Endothelial cell of umbilical vein (primary cell): ENCODE measurements around the gene ARL13A. TPM values are rescaled to one million over a fixed set of nuclear protein-coding genes. Genes with fewer than 3 reads are reported as not detected.

Source experiments
- BruUV-seq: library from RNA; stranded (reverse); fragments of 400-500 nt; replicated peaks from 2 replicates; lab custom pipeline; 2021; lab: Mats Ljungman, UMichigan
- CTCF ChIA-PET: fragments of 300-600, 350-600 bp; sonication (Branson Sonifier 250); formaldehyde crosslinking; loops from one replicate; lab custom pipeline; 2021; ENCODE audit warnings: antibody characterized with exemption, inconsistent platforms; lab: Charles Lee
- POLR2A ChIA-PET: fragments of 300-600, 350-600 bp; sonication (Branson Sonifier 250); formaldehyde crosslinking; loops from one replicate; lab custom pipeline; 2021; ENCODE audit warnings: antibody characterized with exemption, inconsistent platforms; lab: Charles Lee
- DNase-seq: peaks from one replicate; pipeline ENCODE4 v3.0.0-alpha.2; 2011; ENCODE audit warnings: low read depth, low spot score
- FAIRE-seq: peaks from 2 replicates; lab custom pipeline; 2011; peaks lifted over from hg19 to GRCh38; lab: Jason Lieb, UNC
- H2AFZ ChIP-seq: 2 replicates; pipeline ENCODE4 v1.6.0; 2012; ENCODE audit warnings: low read depth, low read length, control low read depth, inconsistent platforms
- H3K27ac ChIP-seq: 2 replicates; pipeline ENCODE4 v1.5.1; 2011; ENCODE audit warnings: low read depth, mild to moderate bottlenecking, control low read depth, low read length, moderate library complexity; ENCODE audit not compliant: insufficient read depth
- H3K27me3 ChIP-seq, 2 experiments: 2 replicates each; pipeline versions ENCODE4 v1.6.0 to v1.6.1; 2011; ENCODE audit warnings: low read length in 2 of 2, mixed read lengths in 1 of 2; ENCODE audit not compliant: control insufficient read depth in 2 of 2, insufficient read depth in 2 of 2
- H3K36me3 ChIP-seq, 2 experiments: 2 replicates in 1 of 2; 3 replicates in 1 of 2; pipeline ENCODE4 v1.5.1; 2011; ENCODE audit warnings: low read length in 2 of 2, mild to moderate bottlenecking in 1 of 2, moderate library complexity in 1 of 2; ENCODE audit not compliant: control insufficient read depth in 2 of 2, insufficient read depth in 2 of 2; ENCODE audit errors: extremely low read depth in 1 of 2
- H3K4me1 ChIP-seq: 3 replicates; pipeline ENCODE4 v1.5.1; 2011; ENCODE audit warnings: mild to moderate bottlenecking, low read length; ENCODE audit not compliant: control insufficient read depth, insufficient read depth; ENCODE audit errors: extremely low read depth
- H3K4me2 ChIP-seq: 2 replicates; pipeline ENCODE4 v1.6.1; 2011; ENCODE audit warnings: low read length, control low read depth, mixed read lengths; ENCODE audit not compliant: insufficient read depth
- H3K4me3 ChIP-seq, 3 experiments: fragments of 200-600 bp in 1 of 3; sonication (generic), shearing (Covaris generic) in 1 of 3; replicated peaks in 1 of 3; 2 replicates each; pipeline ENCODE4 v1.5.1; 2011 to 2016; ENCODE audit warnings: control low read depth in 3 of 3, low read length in 3 of 3, mild to moderate bottlenecking in 2 of 3, inconsistent platforms in 1 of 3, low read depth in 1 of 3, moderate library complexity in 1 of 3; ENCODE audit not compliant: insufficient read depth in 1 of 3
- H3K79me2 ChIP-seq: 2 replicates; pipeline ENCODE4 v1.6.0; 2012; ENCODE audit warnings: low read length, inconsistent platforms; ENCODE audit not compliant: control insufficient read depth, insufficient read depth
- H3K9ac ChIP-seq: replicated peaks from 2 replicates; pipeline ENCODE3; 2011; ENCODE audit warnings: low read length, control low read depth; ENCODE audit not compliant: insufficient read depth; ENCODE audit errors: extremely low read depth
- H3K9me1 ChIP-seq: replicated peaks from 3 replicates; pipeline ENCODE4 v1.6.0; 2011; ENCODE audit warnings: mild to moderate bottlenecking, low read length; ENCODE audit not compliant: control insufficient read depth, insufficient read depth; ENCODE audit errors: extremely low read depth
- H3K9me3 ChIP-seq: replicated peaks from 2 replicates; pipeline ENCODE4 v1.5.1; 2012; ENCODE audit warnings: low read length, inconsistent platforms; ENCODE audit not compliant: control insufficient read depth, insufficient read depth
- H4K20me1 ChIP-seq: replicated peaks from 2 replicates; pipeline ENCODE3; 2011; ENCODE audit warnings: mild to moderate bottlenecking, low read length; ENCODE audit not compliant: control insufficient read depth, insufficient read depth; ENCODE audit errors: extremely low read depth
- CTCF ChIP-seq, 2 donors: IDR thresholded peaks; 1 replicate in 1 of 2; 2 replicates in 1 of 2; pipeline ENCODE4 v1.5.1; 2011; ENCODE audit warnings: low read length in 2 of 2, mild to moderate bottlenecking in 2 of 2, moderate library complexity in 2 of 2, control low read depth in 1 of 2, inconsistent platforms in 1 of 2, low read depth in 1 of 2; ENCODE audit not compliant: insufficient read depth in 1 of 2; ENCODE audit errors: extremely low read depth in 1 of 2
- EZH2 ChIP-seq: IDR thresholded peaks from 2 replicates; pipeline ENCODE4 v1.6.1; 2012; ENCODE audit warnings: borderline replicate concordance, low read depth, mild to moderate bottlenecking, moderate library complexity, low read length, inconsistent platforms; ENCODE audit not compliant: severe bottlenecking
- FOS ChIP-seq: IDR thresholded peaks from 2 replicates; pipeline ENCODE4 v1.6.1; 2011; ENCODE audit warnings: mild to moderate bottlenecking, low read length, moderate library complexity, borderline replicate concordance; ENCODE audit not compliant: insufficient read depth
- GATA2 ChIP-seq: IDR thresholded peaks from 2 replicates; pipeline ENCODE4 v1.7.0; 2011; ENCODE audit warnings: low read depth, mild to moderate bottlenecking, moderate library complexity, mixed read lengths, low read length; ENCODE audit not compliant: insufficient read length, insufficient read depth
- MYC ChIP-seq: IDR thresholded peaks from one replicate; pipeline ENCODE4 v1.6.1; 2011; ENCODE audit warnings: mild to moderate bottlenecking, low read depth, low read length
- POLR2A ChIP-seq: IDR thresholded peaks from 2 replicates; pipeline ENCODE4 v1.6.1; 2012; ENCODE audit warnings: low read depth, mild to moderate bottlenecking, control low read depth, low read length
- POLR2AphosphoS5 ChIP-seq: IDR thresholded peaks from 2 replicates; pipeline ENCODE4 v1.6.1; 2012; ENCODE audit warnings: low read depth, mild to moderate bottlenecking, control low read depth, low read length, moderate library complexity; ENCODE audit not compliant: insufficient read depth
- dilution Hi-C: fragments of 300-500 bp; cut with MboI; formaldehyde crosslinking; loops from one replicate; pipeline ENCODE4 v1.15.0; 2019; ENCODE audit warnings: low sequenced_read_pairs; ENCODE audit not compliant: extremely low pct_ligation_motif_present
- intact Hi-C: fragments of 100-400 bp; cut with micrococcal nuclease; formaldehyde crosslinking; loops from one replicate; pipeline ENCODE4 v1.10.0; 2022
- polyA plus RNA-seq, 4 experiments: library from polyadenylated mRNA; depleted of rRNA in 3 of 4; stranded (reverse) in 3 of 4; unstranded in 1 of 4; fragments of >200 nt; gene quantifications; 2 replicates each; pipeline versions ENCODE4 v1.2.1 to v1.2.3, GENCODE V29; 2011 to 2012; ENCODE audit warnings: missing spikeins in 1 of 4
- total RNA-seq: library from RNA; stranded (reverse); gene quantifications from 2 replicates; pipeline ENCODE4 v1.2.3, GENCODE V29; 2021
- TF ChIP-seq, protein P1 (sequence below): IDR thresholded peaks from 2 replicates; pipeline ENCODE4 v1.6.1; 2011; ENCODE audit not compliant: insufficient read depth, insufficient read length

The ARL13A gene
- total and polyA plus RNA-seq, 2 donors (not counting 3 experiments of a cell fraction or from before 2014, with no cell fraction given) = not detected

- Histone ChIP-seq H3K36me3 (no peaks in the 10 kb centered on the region), H3K4me2 (no peak overlapping the region), H3K9me1 (no peaks in the 10 kb centered on the region), H3K4me1 (peaks cover 6% of the 10 kb centered on the region), H4K20me1 (no peaks in the 10 kb centered on the region), H3K27ac (no peak overlapping the region), H3K27me3 (no peaks in the 10 kb centered on the region), H3K9me3 (no peaks in the 10 kb centered on the region), H3K79me2 (no peaks in the 10 kb centered on the region), H3K9ac (no peak overlapping the region), H3K4me3 (no peak overlapping the region), H2AFZ (no peak overlapping the region)
- no TSS peak for BruUV-seq
- DNase-seq = no peak
- dilution Hi-C loops = no loop called here
- ChIA-PET CTCF (no interaction called here), POLR2A (no interaction called here)
- TF ChIP-seq MYC = no peak
- no peak for TF ChIP-seq POLR2A
- TF ChIP-seq GATA2 = no peak
- TF ChIP-seq POLR2AphosphoS5 = no peak
- TF ChIP-seq, protein P1, sequence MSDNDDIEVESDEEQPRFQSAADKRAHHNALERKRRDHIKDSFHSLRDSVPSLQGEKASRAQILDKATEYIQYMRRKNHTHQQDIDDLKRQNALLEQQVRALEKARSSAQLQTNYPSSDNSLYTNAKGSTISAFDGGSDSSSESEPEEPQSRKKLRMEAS = no peak
- no peak for TF ChIP-seq EZH2
- no peak for TF ChIP-seq CTCF (IDR thresholded peaks at IDR 0.05; ENCODE audit: extremely low read depth in 1 of 2, insufficient read depth in 1 of 2, low read depth in 1 of 2, low read length in 2 of 2)
- TF ChIP-seq FOS = no peak
- no peak for FAIRE-seq
- intact Hi-C loops = no loop called here
Observed at GRCh38 chrX:100924375-100924774, 45.1 kb upstream of the ARL13A start.
